ENCODE measurements around the gene DFFB. TPM values are rescaled to one million over a fixed set of nuclear protein-coding genes. Genes with fewer than 3 reads are reported as not detected.

DFFB gene
- total and polyA plus RNA-seq, 9 of the 15 experiments (the other 6 are each of a cell fraction or from before 2014, with no cell fraction given) = 2.3 to 15.8 (median 11.5) TPM

GRCh38 chr1:3856923-3857790 is at the start of gene DFFB, which contains the start of gene CEP104 (continued):
- TF ChIP-seq, protein P1, sequence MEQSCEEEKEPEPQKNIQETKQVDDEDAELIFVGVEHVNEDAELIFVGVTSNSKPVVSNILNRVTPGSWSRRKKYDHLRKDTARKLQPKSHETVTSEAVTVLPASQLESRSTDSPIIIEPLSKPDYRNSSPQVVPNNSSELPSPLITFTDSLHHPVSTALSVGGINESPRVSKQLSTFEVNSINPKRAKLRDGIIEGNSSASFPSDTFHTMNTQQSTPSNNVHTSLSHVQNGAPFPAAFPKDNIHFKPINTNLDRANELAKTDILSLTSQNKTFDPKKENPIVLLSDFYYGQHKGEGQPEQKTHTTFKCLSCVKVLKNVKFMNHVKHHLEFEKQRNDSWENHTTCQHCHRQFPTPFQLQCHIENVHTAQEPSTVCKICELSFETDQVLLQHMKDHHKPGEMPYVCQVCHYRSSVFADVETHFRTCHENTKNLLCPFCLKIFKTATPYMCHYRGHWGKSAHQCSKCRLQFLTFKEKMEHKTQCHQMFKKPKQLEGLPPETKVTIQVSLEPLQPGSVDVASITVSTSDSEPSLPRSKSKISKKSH (CRISPR knock-in tag; IDR thresholded peaks at IDR 0.05) = no peak
- TF ChIP-seq BRCA1 (IDR thresholded peaks at IDR 0.05) = no peak
- TF ChIP-seq BRCA1 (CRISPR knock-in tag; IDR thresholded peaks at IDR 0.05) = peak; percentile 92; the same call in 1 of the 2 replicates
- no peak for TF ChIP-seq ZNF77 (CRISPR knock-in tag; IDR thresholded peaks at IDR 0.05)
- peak; percentile 77 for TF ChIP-seq RBFOX2 (IDR thresholded peaks at IDR 0.05; ENCODE audit: low read depth, low read length)
- TF ChIP-seq HDAC8 (tag; IDR thresholded peaks at IDR 0.05) = no peak
- 0 out of 2 replicates have a peak, but pooled peaks have one; percentile 51 for TF ChIP-seq ZNF395 (CRISPR knock-in tag; IDR thresholded peaks at IDR 0.05)
- no peak for TF ChIP-seq NFYB (IDR thresholded peaks at IDR 0.05; ENCODE audit: extremely low read depth, insufficient read length)
- TF ChIP-seq U2AF2 (optimal IDR thresholded peaks at IDR 0.05; ENCODE audit: low read depth, low read length) = no peak
- 0 out of 2 replicates have a peak, but pooled peaks have one; percentile 15 for TF ChIP-seq CBFA2T2 (conservative IDR thresholded peaks at IDR 0.05)
- TF ChIP-seq MGA (IDR thresholded peaks at IDR 0.05) = peak; percentile 52
- TF ChIP-seq HCFC1 (IDR thresholded peaks at IDR 0.05; ENCODE audit: low read depth, low read length) = peak; percentile 96
- no peak for TF ChIP-seq RAD51 (IDR thresholded peaks at IDR 0.05; ENCODE audit: borderline replicate concordance, low read depth)

All from K562 (cell line).